ENCODE measurements around the gene EMC1.
"Not testable (repeated sequence)": the region's sequence is repeated elsewhere in the genome, so short reads cannot be mapped to it uniquely, and the experiment has no call there.

Gene EMC1

GRCh38 chr1:19273106-19273843 is 22.0 kb upstream of the EMC1 start:
- H3K4me3 ChIP-seq (ENCODE audit: low read length): no peak overlapping the region
- H2AFZ ChIP-seq (ENCODE audit: low read depth, low read length): no peak overlapping the region

GRCh38 chr1:19272064-19272463 is 20.7 kb upstream of the EMC1 start:
- H3K4me3 ChIP-seq (ENCODE audit: low read length): no peak overlapping the region
- H3K27me3 ChIP-seq (ENCODE audit: insufficient read depth, low read length): no peaks in the 10 kb centered on the region
- H3K36me3 ChIP-seq (ENCODE audit: insufficient read depth, low read length): peaks cover 8% of the 10 kb centered on the region
- no peak overlapping the region for H2AFZ ChIP-seq (ENCODE audit: low read depth, low read length)
- H3K9me3 ChIP-seq (ENCODE audit: low read length): no peaks in the 10 kb centered on the region
- H3K4me1 ChIP-seq (ENCODE audit: insufficient read depth, low read length): no peaks in the 10 kb centered on the region

More at GRCh38 chr1:19273106-19273843, 22.0 kb upstream of the EMC1 start:
- no peaks in the 10 kb centered on the region for H3K27me3 ChIP-seq (ENCODE audit: insufficient read depth, low read length)
- H3K36me3 ChIP-seq (ENCODE audit: insufficient read depth, low read length): peaks cover 5% of the 10 kb centered on the region
- H3K9me3 ChIP-seq (ENCODE audit: low read length): no peaks in the 10 kb centered on the region
- H3K4me1 ChIP-seq (ENCODE audit: insufficient read depth, low read length): no peaks in the 10 kb centered on the region

GRCh38 chr1:19270343-19270730 is 19.0 kb upstream of the EMC1 start:
- H3K4me1 ChIP-seq (ENCODE audit: insufficient read depth, low read length); H3K27me3 ChIP-seq (ENCODE audit: insufficient read depth, low read length); H3K4me3 ChIP-seq (ENCODE audit: low read length); H3K9me3 ChIP-seq (ENCODE audit: low read length); H2AFZ ChIP-seq (ENCODE audit: low read depth, low read length): not testable (repeated sequence)
- H3K36me3 ChIP-seq (ENCODE audit: insufficient read depth, low read length): peaks cover 13% of the 10 kb centered on the region

- H3K4me3 ChIP-seq (ENCODE audit: low read length); H3K4me1 ChIP-seq (ENCODE audit: insufficient read depth, low read length); H2AFZ ChIP-seq (ENCODE audit: low read depth, low read length); H3K9me3 ChIP-seq (ENCODE audit: low read length); H3K27me3 ChIP-seq (ENCODE audit: insufficient read depth, low read length): not testable (repeated sequence)
- H3K36me3 ChIP-seq (ENCODE audit: insufficient read depth, low read length): peaks cover 13% of the 10 kb centered on the region
Measured at GRCh38 chr1:19269427-19270342, 18.4 kb upstream of the EMC1 start.

GRCh38 chr1:19268445-19268844 is 17.1 kb upstream of the EMC1 start:
- Histone ChIP-seq H2AFZ (ENCODE audit: low read depth, low read length) (no peak overlapping the region), H3K9me3 (ENCODE audit: low read length) (no peaks in the 10 kb centered on the region), H3K36me3 (ENCODE audit: insufficient read depth, low read length) (peaks cover 8% of the 10 kb centered on the region), H3K4me3 (ENCODE audit: low read length) (no peak overlapping the region), H3K4me1 (ENCODE audit: insufficient read depth, low read length) (no peaks in the 10 kb centered on the region), H3K27me3 (ENCODE audit: insufficient read depth, low read length) (no peaks in the 10 kb centered on the region)

- no peak overlapping the region for H3K4me3 ChIP-seq (ENCODE audit: low read length)
Measured at GRCh38 chr1:19262744-19263143, 11.4 kb upstream of the EMC1 start.

GRCh38 chr1:19262047-19262446 is 10.7 kb upstream of the EMC1 start:
- no peak overlapping the region for H2AFZ ChIP-seq (ENCODE audit: low read depth, low read length)
- no peak overlapping the region for H3K4me3 ChIP-seq (ENCODE audit: low read length)
- peaks cover 34% of the 10 kb centered on the region for H3K36me3 ChIP-seq (ENCODE audit: insufficient read depth, low read length)
- no peaks in the 10 kb centered on the region for H3K9me3 ChIP-seq (ENCODE audit: low read length)
- H3K4me1 ChIP-seq (ENCODE audit: insufficient read depth, low read length): no peaks in the 10 kb centered on the region
- no peaks in the 10 kb centered on the region for H3K27me3 ChIP-seq (ENCODE audit: insufficient read depth, low read length)

More at GRCh38 chr1:19262744-19263143, 11.4 kb upstream of the EMC1 start:
- Histone ChIP-seq H3K4me1 (ENCODE audit: insufficient read depth, low read length) (no peaks in the 10 kb centered on the region), H2AFZ (ENCODE audit: low read depth, low read length) (no peak overlapping the region), H3K27me3 (ENCODE audit: insufficient read depth, low read length) (no peaks in the 10 kb centered on the region), H3K9me3 (ENCODE audit: low read length) (no peaks in the 10 kb centered on the region), H3K36me3 (ENCODE audit: insufficient read depth, low read length) (peaks cover 28% of the 10 kb centered on the region)

- H3K27me3 ChIP-seq (ENCODE audit: insufficient read depth, low read length): no peaks in the 10 kb centered on the region
- H2AFZ ChIP-seq (ENCODE audit: low read depth, low read length): no peak overlapping the region
- no peak overlapping the region for H3K4me3 ChIP-seq (ENCODE audit: low read length)
- no peaks in the 10 kb centered on the region for H3K4me1 ChIP-seq (ENCODE audit: insufficient read depth, low read length)
- no peaks in the 10 kb centered on the region for H3K9me3 ChIP-seq (ENCODE audit: low read length)
- H3K36me3 ChIP-seq (ENCODE audit: insufficient read depth, low read length): peaks cover 43% of the 10 kb centered on the region
Measured at GRCh38 chr1:19260211-19261138, 9.2 kb upstream of the EMC1 start.

- H2AFZ ChIP-seq (ENCODE audit: low read depth, low read length): no peak overlapping the region
- H3K9me3 ChIP-seq (ENCODE audit: low read length): no peaks in the 10 kb centered on the region
- H3K4me3 ChIP-seq (ENCODE audit: low read length): no peak overlapping the region
- H3K4me1 ChIP-seq (ENCODE audit: insufficient read depth, low read length): peaks cover 11% of the 10 kb centered on the region
- H3K27me3 ChIP-seq (ENCODE audit: insufficient read depth, low read length): no peaks in the 10 kb centered on the region
- peaks cover 46% of the 10 kb centered on the region for H3K36me3 ChIP-seq (ENCODE audit: insufficient read depth, low read length)
Measured at GRCh38 chr1:19258353-19258752, 7.0 kb upstream of the EMC1 start.

- Histone ChIP-seq H3K4me1 (ENCODE audit: insufficient read depth, low read length) (peaks cover 19% of the 10 kb centered on the region), H2AFZ (ENCODE audit: low read depth, low read length) (no peak overlapping the region), H3K36me3 (ENCODE audit: insufficient read depth, low read length) (peaks cover 46% of the 10 kb centered on the region), H3K4me3 (ENCODE audit: low read length) (no peak overlapping the region), H3K27me3 (ENCODE audit: insufficient read depth, low read length) (no peaks in the 10 kb centered on the region), H3K9me3 (ENCODE audit: low read length) (no peaks in the 10 kb centered on the region)
Measured at GRCh38 chr1:19257178-19257914, 6.0 kb upstream of the EMC1 start.

- H3K9me3 ChIP-seq (ENCODE audit: low read length); H2AFZ ChIP-seq (ENCODE audit: low read depth, low read length); H3K27me3 ChIP-seq (ENCODE audit: insufficient read depth, low read length); H3K4me3 ChIP-seq (ENCODE audit: low read length): not testable (repeated sequence)
- H3K4me1 ChIP-seq (ENCODE audit: insufficient read depth, low read length): peaks cover 19% of the 10 kb centered on the region
- peaks cover 46% of the 10 kb centered on the region for H3K36me3 ChIP-seq (ENCODE audit: insufficient read depth, low read length)
Measured at GRCh38 chr1:19256301-19256700, 5.0 kb upstream of the EMC1 start.

- H3K4me1 ChIP-seq (ENCODE audit: insufficient read depth, low read length): peaks cover 26% of the 10 kb centered on the region
- H3K9me3 ChIP-seq (ENCODE audit: low read length): no peaks in the 10 kb centered on the region
- H3K4me3 ChIP-seq (ENCODE audit: low read length): no peak overlapping the region
- no peak overlapping the region for H2AFZ ChIP-seq (ENCODE audit: low read depth, low read length)
- H3K36me3 ChIP-seq (ENCODE audit: insufficient read depth, low read length): peaks cover 44% of the 10 kb centered on the region
- H3K27me3 ChIP-seq (ENCODE audit: insufficient read depth, low read length): no peaks in the 10 kb centered on the region
Measured at GRCh38 chr1:19255288-19255687, 4.0 kb upstream of the EMC1 start.
